Thymus (tissue), 11 donors: ENCODE data around the gene IGSF3. TPM values are rescaled to one million over a fixed set of nuclear protein-coding genes. Genes with fewer than 3 reads are reported as not detected.

Experiments
- DNase-seq, 9 donors: peaks; one replicate each; pipeline ENCODE4 v3.0.0-alpha.2; 2013; ENCODE audit warnings: low spot score in 9 of 9, low read depth in 6 of 9, missing footprints in 1 of 9
- H3K27ac ChIP-seq, 2 donors: one replicate each; pipeline ENCODE4 v1.5.1; 2013; ENCODE audit warnings: control low read depth in 1 of 2, low read depth in 1 of 2, low read length in 1 of 2, mild to moderate bottlenecking in 1 of 2, moderate library complexity in 1 of 2
- H3K27me3 ChIP-seq, 2 donors: one replicate each; pipeline ENCODE4 v1.5.1; 2013; ENCODE audit warnings: low read length in 1 of 2; ENCODE audit not compliant: control insufficient read depth in 2 of 2, insufficient read depth in 1 of 2
- H3K36me3 ChIP-seq, 2 donors: one replicate each; pipeline ENCODE4 v1.5.1; 2013; ENCODE audit warnings: low read length in 1 of 2, mild to moderate bottlenecking in 1 of 2, moderate library complexity in 1 of 2; ENCODE audit not compliant: control insufficient read depth in 2 of 2, insufficient read depth in 2 of 2
- H3K4me1 ChIP-seq, 2 donors: one replicate each; pipeline ENCODE4 v1.5.1; 2013; ENCODE audit warnings: low read length in 2 of 2; ENCODE audit not compliant: control insufficient read depth in 2 of 2, insufficient read depth in 2 of 2
- H3K4me3 ChIP-seq, 2 donors: one replicate each; pipeline ENCODE4 v1.5.1; 2013; ENCODE audit warnings: low read length in 2 of 2, control low read depth in 1 of 2, mild to moderate bottlenecking in 1 of 2
- H3K9me3 ChIP-seq, 2 donors: one replicate each; pipeline ENCODE4 v1.5.1; 2013; ENCODE audit warnings: low read length in 1 of 2, mild to moderate bottlenecking in 1 of 2; ENCODE audit not compliant: control insufficient read depth in 2 of 2, insufficient read depth in 1 of 2
- WGBS: extraction: QIAGEN DNeasy Blood & Tissue Kit; methylation state at CpG from one replicate; pipeline ENCODE4 v1.1.7; 2013; 5-methylcytosine and 5-hydroxymethylcytosine counted together
- polyA plus RNA-seq: library from polyadenylated mRNA; stranded (reverse); fragments of 200-250 nt; gene quantifications from one replicate; pipeline ENCODE4 v1.2.3, GENCODE V29; 2013
- total RNA-seq: library from RNA; stranded (reverse); fragments of 120-200 nt; gene quantifications from one replicate; pipeline ENCODE4 v1.2.4, GENCODE V29; 2013
- donor health status: healthy.

IGSF3 gene
- total and polyA plus RNA-seq, 2 donors = 6.4 to 12.5 TPM

DNA sequence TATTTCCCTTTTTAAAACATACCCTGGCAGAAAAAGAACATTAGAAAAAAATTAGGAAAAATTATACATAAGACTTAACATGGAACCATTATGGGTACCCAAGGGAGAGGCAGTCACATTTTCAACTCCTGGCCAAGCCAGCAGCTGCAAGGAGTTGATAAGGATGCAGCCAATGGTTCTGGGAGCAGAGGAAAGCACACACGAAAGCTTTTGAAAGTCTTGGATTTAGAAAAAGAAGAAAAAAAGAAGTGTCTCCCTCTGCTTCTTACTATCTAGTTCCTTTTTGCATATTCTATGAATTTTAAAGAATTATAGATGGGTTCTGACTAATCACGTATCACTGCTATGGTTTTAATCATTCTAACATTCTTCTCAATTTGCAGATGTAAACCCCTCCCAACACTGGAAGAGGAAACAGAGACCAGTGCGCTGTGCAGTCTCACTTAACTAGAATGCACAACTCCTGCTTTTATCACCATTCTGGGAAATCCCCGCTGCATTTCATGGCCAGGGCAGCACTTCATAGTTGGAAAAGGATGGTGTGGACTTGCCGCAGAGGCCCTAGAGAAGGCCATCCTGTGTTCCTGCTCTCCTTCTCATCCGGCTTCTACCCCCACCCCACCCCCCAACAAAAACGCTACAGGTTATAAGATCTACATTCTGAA is 94.0 kb downstream of the IGSF3 start:
- peaks cover 0 to 10% of the 10 kb centered on the region in 2 donors for H3K27me3 ChIP-seq
- no peak for DNase-seq
- no peaks in the 10 kb centered on the region for H3K9me3 ChIP-seq
- H3K27ac ChIP-seq = no peak overlapping the region
- H3K36me3 ChIP-seq = no peaks in the 10 kb centered on the region
- peaks cover 19 to 25% of the 10 kb centered on the region in 2 donors for H3K4me1 ChIP-seq
- WGBS = 97% methylated on average over 7 of the region's 7 CpGs
- H3K4me3 ChIP-seq = no peak overlapping the region

DNA sequence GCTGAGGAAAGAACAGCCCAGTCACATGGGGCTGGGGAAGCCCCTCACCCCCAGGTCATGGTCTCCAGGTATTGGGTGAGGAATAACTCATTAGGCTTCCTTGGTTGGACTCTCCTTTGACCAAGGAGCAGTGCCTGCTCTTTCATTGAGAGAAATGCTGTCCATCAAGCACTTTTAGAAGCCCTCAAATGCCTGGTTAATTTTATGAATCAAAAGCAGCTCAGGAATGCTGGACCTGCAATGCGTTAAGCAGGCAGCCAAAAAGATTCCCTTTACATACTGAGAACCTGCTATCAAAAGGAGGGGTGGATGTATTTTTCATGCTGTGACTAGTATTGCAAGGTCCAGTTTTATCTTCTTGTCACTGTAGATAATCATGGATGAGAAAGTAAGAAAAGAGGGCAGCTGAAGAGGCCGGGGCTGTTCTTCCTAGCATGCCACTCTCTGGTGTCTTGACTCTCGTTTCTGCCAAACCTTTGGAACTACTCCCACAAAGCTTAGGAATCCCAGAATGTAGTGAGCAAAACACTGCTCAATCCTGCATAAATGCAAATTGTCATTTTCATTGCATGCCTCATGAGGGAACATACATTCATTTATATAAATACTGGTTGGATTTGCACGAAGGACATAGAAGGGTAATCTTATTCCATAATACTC is 94.6 kb downstream of the IGSF3 start:
- Histone ChIP-seq H3K36me3 (no peaks in the 10 kb centered on the region), H3K27ac (no peak overlapping the region), H3K9me3 (no peaks in the 10 kb centered on the region), H3K27me3 (peaks cover 0 to 10% of the 10 kb centered on the region in 2 donors), H3K4me1 (peaks cover 19 to 25% of the 10 kb centered on the region in 2 donors), H3K4me3 (no peak overlapping the region)
- DNase-seq = no peak
- WGBS = 97% methylated on average over 4 of the region's 4 CpGs

DNA sequence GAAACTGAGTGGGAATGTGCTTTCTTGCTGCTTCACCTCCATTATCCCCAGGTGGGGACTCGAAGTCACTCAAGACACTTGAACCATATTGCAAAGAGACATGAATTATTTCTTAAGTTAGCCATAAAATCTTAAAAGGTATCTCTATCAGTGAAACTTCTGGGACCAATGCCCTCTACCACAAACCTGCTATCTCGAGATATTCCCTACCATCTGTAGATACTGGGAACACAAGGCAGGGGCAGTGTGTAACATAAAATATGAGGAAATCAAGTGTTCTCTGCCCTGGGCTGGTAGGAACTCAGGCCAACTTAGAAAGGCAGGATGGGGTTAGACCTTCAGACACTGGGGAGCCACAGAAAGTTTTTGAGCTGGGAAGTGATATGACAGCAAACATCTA is 95.4 kb downstream of the IGSF3 start:
- H3K36me3 ChIP-seq = no peaks in the 10 kb centered on the region
- H3K27me3 ChIP-seq = peaks cover 0 to 10% of the 10 kb centered on the region in 2 donors
- 93% methylated on average over 2 of the region's 2 CpGs for WGBS
- DNase-seq = no peak
- H3K9me3 ChIP-seq = no peaks in the 10 kb centered on the region
- H3K4me3 ChIP-seq = no peak overlapping the region
- H3K4me1 ChIP-seq = peaks cover 19 to 25% of the 10 kb centered on the region in 2 donors
- H3K27ac ChIP-seq = no peak overlapping the region

DNA sequence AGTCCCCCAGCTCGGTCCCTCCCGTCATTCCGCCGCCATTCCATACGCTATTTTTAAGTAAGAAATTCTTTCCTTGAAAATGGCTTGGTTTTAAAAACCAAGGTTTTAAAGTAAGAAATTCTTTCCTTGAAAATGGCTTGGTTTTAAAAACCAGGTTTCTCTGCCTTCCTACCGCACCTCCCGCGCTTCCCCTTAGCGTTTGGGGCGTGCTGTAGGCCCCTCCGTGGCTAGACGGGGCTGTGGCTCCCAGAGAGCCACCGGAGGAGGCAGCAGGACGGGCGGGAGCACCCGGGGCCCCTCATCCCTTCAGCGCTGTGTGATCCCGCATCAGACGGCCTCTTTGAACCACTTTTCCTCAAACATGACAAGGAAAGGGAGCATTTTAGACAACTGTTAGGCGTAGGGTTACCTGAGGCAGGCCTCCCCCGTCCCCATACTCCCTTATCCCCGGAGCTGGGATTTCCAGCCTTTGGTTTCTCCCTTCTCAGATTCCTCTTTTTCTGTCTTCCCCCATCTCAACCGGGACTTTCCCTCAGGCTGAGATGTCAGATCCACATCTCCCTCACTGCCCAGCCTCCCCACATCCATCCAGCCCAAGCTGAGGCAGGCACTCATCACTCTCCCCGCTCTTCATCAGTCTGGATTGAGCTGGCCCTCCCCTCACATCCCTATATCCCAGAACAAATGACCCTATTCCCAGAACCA is 96.2 kb downstream of the IGSF3 start:
- WGBS = 20% methylated on average over 24 of the region's 24 CpGs
- peak overlapping the region; percentile 80 to 85 for H3K4me3 ChIP-seq
- no peaks in the 10 kb centered on the region for H3K9me3 ChIP-seq
- H3K36me3 ChIP-seq = no peaks in the 10 kb centered on the region
- H3K27me3 ChIP-seq = peaks cover 0 to 10% of the 10 kb centered on the region in 2 donors
- H3K27ac ChIP-seq = peak overlapping the region; percentile 68 to 84
- peak in 1 of 9 donors; percentile 28 for DNase-seq
- peaks cover 19 to 25% of the 10 kb centered on the region in 2 donors for H3K4me1 ChIP-seq

DNA sequence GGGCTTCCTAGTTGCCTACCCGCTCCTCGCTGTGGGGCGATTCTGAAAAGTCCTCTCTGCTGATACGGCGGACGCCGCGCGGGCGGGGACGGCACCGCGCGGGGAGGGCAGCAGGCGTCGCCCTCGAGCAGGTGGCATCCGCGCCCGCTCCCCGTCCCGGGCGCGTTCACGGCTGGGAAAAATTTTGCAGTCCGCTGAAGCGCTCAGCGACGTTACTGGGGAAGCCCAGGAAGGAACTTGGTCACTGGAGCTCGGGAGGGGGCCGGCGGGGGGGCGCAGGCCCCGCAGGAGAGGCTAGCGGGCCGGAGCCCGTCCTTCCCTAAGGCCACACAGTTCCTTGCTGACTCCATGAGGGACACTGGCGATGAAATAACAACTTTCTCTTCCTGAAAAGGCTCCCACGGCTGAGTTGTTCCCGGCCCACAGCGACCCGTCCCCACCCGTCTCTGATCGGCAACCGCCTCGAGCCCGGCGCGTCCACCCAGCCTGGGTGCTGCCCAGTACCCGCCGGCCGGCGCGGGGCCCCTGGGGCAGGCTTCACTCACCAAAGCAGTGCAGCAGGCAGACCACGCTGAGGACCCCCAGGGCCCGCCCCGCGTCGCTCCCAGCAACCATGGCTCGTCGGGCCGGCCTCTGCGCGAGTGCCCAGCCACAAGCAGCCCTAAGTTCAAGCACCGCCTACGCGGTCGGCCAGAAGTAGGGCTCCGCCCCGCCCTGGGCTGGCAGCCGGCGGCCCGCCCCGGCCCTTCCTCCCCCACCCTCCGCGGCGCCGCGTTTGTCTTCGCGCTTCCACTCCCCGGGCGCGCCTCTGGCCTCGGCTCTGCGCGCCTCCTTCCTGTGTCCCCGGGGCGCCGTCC is 96.9 kb downstream of the IGSF3 start, which contains the start of gene CD58:
TSS of gene CD58 (minus strand) at position 669 of the 857 bp plus-strand sequence. CDS start at position 615, 54 bp downstream.
- Histone ChIP-seq H3K4me3 (peak within 1 kb of the TSS; percentile 80 to 85), H3K27me3 (peaks cover 0 to 10% of the 10 kb centered on the region in 2 donors), H3K27ac (peak within 1 kb of the TSS; percentile 81 to 84), H3K36me3 (no peaks in the 10 kb centered on the region), H3K4me1 (peaks cover 19 to 25% of the 10 kb centered on the region in 2 donors), H3K9me3 (no peaks in the 10 kb centered on the region)
- under 1% methylated on average over 90 of the region's 90 CpGs for WGBS
- DNase-seq = peak in 7 of 9 donors; percentile 56 to 82 (median 67)

DNA sequence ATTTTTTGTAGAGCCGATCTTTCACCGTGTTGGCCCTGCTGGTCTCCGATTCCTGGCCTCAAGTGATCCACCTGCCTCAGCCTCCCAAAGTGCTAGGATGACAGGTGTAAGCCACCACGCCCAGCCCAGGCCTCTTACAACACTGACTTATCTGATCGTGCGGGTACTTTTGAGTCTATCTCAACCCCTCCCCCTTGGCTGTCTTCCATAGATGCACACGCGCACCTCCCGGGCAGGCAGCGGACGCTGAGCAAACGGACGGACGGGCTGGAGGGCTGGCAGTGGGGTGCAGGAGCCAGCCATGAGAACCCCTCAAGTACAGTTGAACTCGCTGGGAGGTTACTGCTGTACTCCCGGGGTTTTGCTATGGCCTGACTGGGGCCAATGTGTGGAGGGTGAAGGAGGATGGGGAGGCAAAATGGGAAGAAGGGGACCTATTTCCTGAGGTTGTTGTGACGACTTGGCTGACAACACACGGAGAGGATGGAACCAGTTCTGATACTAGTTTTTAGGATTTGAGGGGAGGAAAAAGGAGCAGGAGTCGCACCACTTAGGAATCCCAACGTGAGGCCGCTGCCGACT is 97.7 kb downstream of the IGSF3 start:
- Histone ChIP-seq H3K27me3 (peaks cover 0 to 10% of the 10 kb centered on the region in 2 donors), H3K27ac (peak overlapping the region in 1 of 2 donors; percentile 27), H3K9me3 (no peaks in the 10 kb centered on the region), H3K36me3 (no peaks in the 10 kb centered on the region), H3K4me3 (peak overlapping the region; percentile 80 to 85), H3K4me1 (peaks cover 18 to 25% of the 10 kb centered on the region in 2 donors)
- 30% methylated on average over 22 of the region's 22 CpGs for WGBS
- DNase-seq = peak in 2 of 9 donors; percentile 18 to 29

DNA sequence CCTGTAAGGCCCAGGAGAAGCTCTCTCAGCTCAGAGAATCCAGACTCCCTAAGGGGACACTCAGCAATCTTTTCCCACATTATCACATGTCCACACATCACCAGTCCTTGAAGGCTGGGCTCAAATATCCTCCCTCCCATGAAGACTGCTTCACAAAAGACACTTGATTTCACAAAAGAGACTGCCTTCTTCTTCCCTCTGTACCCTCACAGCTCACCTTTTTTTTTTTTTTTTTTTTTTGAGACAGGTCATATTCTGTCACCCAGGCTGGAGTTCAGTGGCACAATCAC is 98.2 kb downstream of the IGSF3 start:
- H3K4me1 ChIP-seq = peaks cover 17 to 25% of the 10 kb centered on the region in 2 donors
- H3K27ac ChIP-seq = no peak overlapping the region
- peaks cover 0 to 10% of the 10 kb centered on the region in 2 donors for H3K27me3 ChIP-seq
- H3K9me3 ChIP-seq = no peaks in the 10 kb centered on the region
- H3K4me3 ChIP-seq = no peak overlapping the region
- H3K36me3 ChIP-seq = no peaks in the 10 kb centered on the region
- no peak for DNase-seq

DNA sequence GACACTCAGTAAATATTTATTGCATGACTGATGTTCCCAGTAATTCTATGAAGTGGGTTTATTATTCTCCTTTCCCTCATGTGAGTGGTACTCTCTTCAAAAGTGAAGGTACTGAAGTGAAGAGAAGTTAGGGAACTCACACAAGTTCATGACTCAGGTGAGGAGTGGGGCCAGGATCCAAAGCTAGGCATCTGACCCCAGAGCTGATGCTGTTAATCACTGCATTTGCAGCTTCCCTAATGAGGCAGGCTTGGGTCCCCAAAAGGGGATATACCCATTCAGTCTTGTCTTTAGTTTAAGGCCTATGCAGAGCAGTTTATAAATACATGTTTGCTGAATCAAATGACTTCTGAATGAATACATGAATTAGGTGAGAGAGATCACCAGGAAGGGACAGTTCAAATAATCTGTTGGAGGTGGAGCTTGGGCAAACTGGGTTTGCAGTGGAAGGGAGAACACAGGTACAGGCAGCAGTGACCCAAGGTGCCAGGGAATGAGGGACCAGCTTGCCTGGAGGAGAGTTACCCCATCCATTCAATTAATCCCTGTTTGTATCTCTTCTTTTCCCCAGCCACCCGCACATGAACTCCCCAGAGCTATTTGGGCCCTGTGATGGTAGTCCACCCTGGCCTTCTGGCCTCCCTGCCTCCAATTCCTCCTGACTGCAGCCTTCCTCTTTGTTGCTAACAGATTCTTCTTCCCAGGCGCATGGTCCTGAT is 98.7 kb downstream of the IGSF3 start:
- H3K36me3 ChIP-seq = no peaks in the 10 kb centered on the region
- peaks cover 0 to 10% of the 10 kb centered on the region in 2 donors for H3K27me3 ChIP-seq
- 98% methylated on average over 2 of the region's 2 CpGs for WGBS
- no peak for DNase-seq
- H3K4me3 ChIP-seq = no peak overlapping the region
- H3K9me3 ChIP-seq = no peaks in the 10 kb centered on the region
- H3K27ac ChIP-seq = no peak overlapping the region
- H3K4me1 ChIP-seq = peaks cover 17 to 25% of the 10 kb centered on the region in 2 donors
